DMS53 treated with DMSO at 0.1 percent for 48 hours (cell line): ENCODE results near the gene CTTNBP2NL.

Experiments
- DNase-seq: peaks from one replicate; lab custom pipeline; 2025; ENCODE audit not compliant: unreplicated experiment; lab: John Stamatoyannopoulos, UW

Gene CTTNBP2NL

DNA sequence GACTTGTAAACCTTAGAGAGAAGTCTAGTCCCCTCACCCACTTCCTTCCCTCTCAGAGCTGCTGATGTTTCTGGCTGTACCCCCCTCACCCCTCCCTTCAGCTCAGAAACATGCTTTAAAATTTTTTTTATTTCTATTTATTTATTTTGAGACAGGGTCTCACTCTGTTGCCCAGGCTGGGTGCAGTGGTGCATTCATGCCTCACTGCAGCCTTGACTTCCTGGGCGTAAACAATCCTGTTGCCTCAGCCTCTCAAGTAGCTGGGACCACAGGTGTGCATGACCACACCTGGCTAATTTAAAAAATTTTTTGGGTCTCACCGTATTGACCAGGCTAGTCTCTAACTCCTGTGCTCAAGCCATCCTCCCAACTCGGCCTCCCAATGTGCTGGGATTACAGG, 109.9 kb downstream of the CTTNBP2NL start:
- DNase-seq: no peak

DNA sequence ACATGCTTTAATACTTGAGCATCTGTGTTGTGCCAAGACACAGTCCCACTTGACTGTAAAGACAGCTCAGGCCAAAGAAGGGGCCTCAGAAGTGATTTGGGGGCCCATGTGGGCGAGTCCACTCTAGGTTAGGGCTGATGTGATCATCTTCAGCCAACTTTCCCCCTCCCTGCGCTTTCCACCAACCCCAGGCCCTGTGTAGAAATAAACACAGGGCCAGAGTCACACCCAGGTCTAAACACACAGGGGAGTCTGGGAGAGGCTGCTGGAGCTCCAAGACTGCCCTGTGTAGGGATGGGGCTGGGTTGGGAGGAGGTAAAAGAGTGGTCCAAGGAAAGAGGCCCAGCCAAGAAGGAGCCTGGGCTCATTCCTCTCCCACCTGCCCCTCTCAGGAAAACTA, 110.3 kb downstream of the CTTNBP2NL start:
- no peak for DNase-seq

DNA sequence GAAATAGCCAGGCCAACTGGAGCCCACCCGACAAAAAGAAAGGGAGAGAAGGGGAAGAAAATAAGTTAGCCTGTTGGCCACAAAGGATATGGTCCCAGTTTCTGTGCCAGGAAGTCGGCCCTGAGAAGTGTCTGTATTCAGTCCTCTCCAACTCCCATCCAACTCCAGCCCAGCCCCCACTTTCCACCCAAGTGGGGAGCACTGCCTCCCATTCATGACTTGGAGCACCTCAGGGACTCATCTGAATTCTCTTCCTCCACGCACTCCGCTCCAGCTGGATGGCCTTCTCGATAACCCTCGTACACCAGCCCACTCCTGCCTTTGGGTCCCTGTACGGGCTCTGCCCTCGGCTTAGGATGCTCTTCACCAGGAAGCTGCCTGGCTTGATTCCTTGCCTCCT, 110.7 kb downstream of the CTTNBP2NL start:
- no peak for DNase-seq

DNA sequence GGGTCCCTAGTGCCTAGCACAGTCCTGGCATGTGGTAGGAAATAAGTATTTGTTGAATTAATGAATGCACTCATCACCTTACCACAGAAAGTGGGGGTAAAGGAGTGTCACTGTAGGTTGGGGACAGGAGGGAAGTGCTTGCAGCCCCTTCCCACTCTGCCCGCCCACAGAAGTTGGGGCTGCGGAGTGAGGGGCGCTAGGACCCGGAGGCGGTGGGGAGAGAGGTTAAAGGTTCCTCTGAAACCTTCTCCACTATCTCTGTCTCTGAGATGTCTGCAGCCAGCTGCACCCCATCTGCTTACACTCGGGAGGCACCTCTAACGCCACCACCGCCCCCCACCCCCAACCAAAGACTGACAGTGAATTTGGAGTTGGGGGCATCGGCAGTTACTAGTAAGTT, 111.3 kb downstream of the CTTNBP2NL start:
- DNase-seq: no peak

DNA sequence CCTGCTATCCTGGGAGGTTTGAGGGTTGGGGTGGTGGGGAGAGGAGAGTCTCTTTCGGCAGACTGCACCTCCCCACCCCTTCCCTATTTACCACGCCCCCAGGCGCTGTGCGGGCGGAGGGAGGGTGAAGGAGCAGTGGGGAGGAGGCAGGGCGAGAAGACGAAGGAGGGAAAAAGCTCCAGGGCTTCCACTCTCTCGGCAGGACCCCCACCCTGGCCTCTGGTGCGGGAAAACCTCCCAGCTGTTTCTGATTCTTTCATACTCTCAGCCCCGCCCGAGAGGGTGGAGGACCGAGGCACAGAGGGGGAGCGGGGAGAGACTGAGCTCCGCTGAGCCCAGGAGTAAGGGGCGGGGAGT, 111.9 kb downstream of the CTTNBP2NL start:
- no peak for DNase-seq

DNA sequence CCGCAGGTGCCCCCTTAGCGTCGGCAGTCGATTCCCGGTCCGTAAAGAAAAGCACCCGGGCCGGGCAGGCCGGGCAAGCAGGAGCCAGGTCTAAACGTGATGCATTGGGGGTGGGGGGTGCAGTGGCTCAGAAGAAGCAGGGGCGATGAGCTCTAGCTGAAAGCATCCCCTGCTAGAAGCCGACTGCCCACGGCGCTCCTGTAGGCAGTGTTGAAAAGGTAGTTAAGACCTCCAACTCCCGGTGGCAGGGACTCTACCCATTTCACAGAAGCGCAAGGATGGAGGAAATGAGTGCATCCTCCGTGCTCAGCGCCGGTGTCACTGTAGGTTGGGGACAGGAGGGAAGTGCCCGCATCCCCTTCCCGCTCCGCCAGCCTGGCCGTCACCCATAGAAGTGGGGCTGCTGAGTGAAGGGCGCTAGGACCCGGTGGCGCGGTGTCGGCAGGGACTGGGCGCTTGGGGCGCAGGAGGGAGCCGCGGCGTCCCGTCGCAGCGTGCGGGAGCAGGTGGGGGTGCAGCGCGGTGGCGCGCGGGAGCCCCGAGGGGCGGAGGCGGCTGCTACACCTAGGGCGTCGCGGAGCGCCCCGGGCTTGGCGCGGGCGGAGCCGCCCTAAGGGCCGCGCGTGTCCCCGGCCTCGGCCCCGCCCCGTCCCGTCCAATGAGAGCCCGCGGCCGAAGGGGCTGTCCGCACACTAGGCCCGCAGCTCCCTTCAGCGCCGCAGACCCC, 112.4 kb downstream of the CTTNBP2NL start, which contains the start of gene WNT2B:
TSS of gene WNT2B (plus strand) at position 688 of the 727 bp plus-strand sequence. CDS start 298 bp downstream, outside the sequence.
- peak; percentile 20 for DNase-seq

DNA sequence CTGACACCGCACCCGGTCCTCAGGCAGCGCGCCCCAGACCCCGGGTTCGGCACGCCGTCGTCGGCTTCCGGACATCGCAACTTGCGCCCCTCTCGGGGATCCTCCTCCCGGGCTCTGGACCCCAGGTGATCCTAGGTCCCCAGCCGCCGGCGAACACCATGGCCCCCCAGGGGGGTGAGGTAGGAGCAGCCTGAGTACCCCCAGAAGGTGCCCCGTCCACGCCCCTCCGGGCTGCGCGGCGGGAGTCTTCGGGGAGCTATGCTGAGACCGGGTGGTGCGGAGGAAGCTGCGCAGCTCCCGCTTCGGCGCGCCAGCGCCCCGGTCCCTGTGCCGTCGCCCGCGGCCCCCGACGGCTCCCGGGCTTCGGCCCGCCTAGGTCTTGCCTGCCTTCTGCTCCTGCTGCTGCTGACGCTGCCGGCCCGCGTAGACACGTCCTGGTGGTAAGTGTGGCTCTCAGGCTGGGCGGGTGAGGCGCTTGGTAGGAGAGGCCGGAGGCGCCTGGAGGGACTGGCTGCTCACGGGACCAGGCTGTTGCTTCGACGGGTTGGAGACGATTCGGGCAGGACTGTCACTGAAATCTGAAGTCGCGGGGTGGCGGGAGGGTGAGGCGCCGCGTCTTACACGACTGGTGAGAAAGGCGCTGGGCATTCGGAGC, 113.1 kb downstream of the CTTNBP2NL start:
- DNase-seq: no peak

DNA sequence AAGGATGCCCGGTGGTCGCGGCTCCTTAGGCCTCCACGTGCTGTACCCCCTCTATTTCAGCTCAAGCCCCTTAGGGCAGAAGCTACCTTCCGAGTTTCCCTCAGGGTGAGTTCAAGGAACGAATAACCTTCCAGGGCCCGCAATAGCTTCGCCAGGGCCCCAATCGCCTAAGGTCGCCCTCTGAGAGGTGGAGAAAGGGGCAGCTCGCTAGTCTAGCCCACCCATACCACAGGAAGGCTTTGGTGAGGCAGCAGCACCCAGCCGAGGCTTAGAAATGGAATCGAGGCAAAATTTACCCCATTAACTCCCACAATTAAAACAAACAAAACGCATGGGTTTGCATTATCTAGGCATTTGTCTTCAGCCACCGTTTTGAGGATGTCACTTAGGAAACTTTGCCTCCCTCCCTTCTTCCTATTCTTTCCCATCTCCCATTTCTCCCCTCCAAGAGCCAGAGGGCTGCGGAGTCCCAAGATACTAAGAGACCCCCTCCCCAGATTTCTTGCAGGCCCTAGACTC, 113.7 kb downstream of the CTTNBP2NL start:
- no peak for DNase-seq

DNA sequence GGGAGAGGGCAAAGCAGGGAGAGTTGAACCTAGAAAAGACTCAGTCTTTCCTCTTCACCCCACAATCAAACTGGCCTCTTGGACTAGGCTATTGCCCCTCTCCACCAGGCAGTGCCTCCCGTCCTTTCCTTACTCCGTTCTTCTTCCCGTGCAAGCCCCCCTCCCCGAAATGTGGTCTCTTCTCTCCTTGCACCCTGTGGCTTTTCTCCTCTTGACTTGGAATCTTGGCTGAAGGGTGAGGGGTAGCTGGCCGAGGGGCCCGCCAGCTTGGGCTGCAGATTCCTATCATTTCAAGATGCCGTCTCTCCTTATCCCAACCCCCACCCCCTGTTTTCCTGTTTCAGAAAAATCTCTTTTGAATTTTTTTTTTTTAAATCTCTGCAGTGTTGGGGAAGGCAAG, 114.3 kb downstream of the CTTNBP2NL start:
- DNase-seq: no peak
